Fibroblast of lung (primary cell): ENCODE measurements around the gene IGFBP5.

Source experiments
- EZH2 ChIP-seq: IDR thresholded peaks from 2 replicates; pipeline ENCODE4 v1.5.1; 2012; ENCODE audit warnings: low read length, control low read depth, mild to moderate bottlenecking; ENCODE audit errors: missing control alignments
- TF ChIP-seq, protein P1 (sequence below), 2 donors: IDR thresholded peaks in 1 of 2; conservative IDR thresholded peaks in 1 of 2; 1 replicate in 1 of 2; 2 replicates in 1 of 2; pipeline ENCODE4 v1.5.1; 2011 to 2012; ENCODE audit warnings: low read length in 2 of 2, control low read depth in 1 of 2, inconsistent platforms in 1 of 2, low read depth in 1 of 2, mild to moderate bottlenecking in 1 of 2

DNA sequence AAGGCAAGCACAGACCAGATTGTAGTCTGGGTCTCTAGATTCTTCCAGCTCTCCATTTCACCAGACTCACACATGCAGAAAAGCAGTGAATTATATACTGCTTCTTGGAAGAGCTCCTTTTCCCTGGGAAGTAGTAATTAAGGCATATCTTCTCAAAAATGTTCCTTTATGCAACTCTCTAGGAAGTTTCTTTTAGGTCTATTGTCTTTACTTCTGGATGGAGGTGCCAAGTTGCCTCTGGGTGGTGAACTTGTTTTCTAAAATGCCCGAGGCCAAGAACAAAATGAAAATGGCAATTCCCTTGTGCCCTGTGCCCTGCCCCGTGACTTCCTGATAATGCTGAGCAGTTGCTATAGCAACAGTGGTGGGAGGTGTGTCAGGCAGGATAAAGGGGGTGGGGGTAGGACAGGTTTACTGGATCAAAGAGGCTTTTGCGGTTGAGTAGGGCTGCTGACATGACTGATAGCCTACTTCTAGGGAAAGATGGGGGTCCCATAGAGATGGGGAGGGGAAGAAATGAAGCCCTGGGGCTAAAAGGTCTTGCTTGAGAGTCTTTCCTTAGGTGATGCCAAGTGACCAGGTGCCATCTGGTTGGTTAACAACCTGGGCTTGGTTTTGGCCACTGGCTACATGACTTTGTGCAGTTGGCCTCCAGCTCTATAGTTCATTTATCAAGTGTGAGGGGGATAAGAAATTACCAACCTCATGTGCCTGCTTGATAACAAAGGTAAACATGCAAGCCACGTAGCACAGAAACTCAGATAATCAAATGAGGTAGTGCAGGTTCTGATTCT is 50.3 kb downstream of the IGFBP5 start:
- TF ChIP-seq, protein P1, sequence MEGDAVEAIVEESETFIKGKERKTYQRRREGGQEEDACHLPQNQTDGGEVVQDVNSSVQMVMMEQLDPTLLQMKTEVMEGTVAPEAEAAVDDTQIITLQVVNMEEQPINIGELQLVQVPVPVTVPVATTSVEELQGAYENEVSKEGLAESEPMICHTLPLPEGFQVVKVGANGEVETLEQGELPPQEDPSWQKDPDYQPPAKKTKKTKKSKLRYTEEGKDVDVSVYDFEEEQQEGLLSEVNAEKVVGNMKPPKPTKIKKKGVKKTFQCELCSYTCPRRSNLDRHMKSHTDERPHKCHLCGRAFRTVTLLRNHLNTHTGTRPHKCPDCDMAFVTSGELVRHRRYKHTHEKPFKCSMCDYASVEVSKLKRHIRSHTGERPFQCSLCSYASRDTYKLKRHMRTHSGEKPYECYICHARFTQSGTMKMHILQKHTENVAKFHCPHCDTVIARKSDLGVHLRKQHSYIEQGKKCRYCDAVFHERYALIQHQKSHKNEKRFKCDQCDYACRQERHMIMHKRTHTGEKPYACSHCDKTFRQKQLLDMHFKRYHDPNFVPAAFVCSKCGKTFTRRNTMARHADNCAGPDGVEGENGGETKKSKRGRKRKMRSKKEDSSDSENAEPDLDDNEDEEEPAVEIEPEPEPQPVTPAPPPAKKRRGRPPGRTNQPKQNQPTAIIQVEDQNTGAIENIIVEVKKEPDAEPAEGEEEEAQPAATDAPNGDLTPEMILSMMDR (conservative IDR thresholded peaks at IDR 0.05 in 1 of 2, IDR thresholded peaks at IDR 0.05 in 1 of 2; ENCODE audit: low read depth in 1 of 2, low read length in 2 of 2) = no peak
- no peak for TF ChIP-seq EZH2
